Type B pancreatic cell (in vitro differentiated cells): ENCODE results near the gene LMLN. TPM values are rescaled to one million over a fixed set of nuclear protein-coding genes. Genes with fewer than 3 reads are reported as not detected.

Experiments
- DNase-seq: peaks from one replicate; pipeline ENCODE4 v3.0.0; 2021; ENCODE audit warnings: mixed read lengths; ENCODE audit not compliant: unreplicated experiment; ENCODE audit errors: extremely low spot score
- H3K27ac Mint-ChIP-seq: 2 replicates; pipeline ENCODE4 v1.8.0; 2021; ENCODE audit warnings: mild to moderate bottlenecking, mixed read lengths
- H3K27me3 Mint-ChIP-seq: 2 replicates; pipeline ENCODE4 v1.8.0; 2021; ENCODE audit warnings: mixed read lengths
- H3K36me3 Mint-ChIP-seq: 2 replicates; pipeline ENCODE4 v1.8.0; 2021; ENCODE audit warnings: mixed read lengths
- H3K4me1 Mint-ChIP-seq: one replicate; pipeline ENCODE4 v1.8.0; 2021; ENCODE audit warnings: mixed read lengths; ENCODE audit not compliant: unreplicated experiment
- H3K4me3 Mint-ChIP-seq: 2 replicates; pipeline ENCODE4 v1.8.0; 2021; ENCODE audit warnings: mild to moderate bottlenecking, mixed read lengths
- H3K9me3 Mint-ChIP-seq: 2 replicates; pipeline ENCODE4 v1.8.0; 2021; ENCODE audit warnings: mixed read lengths
- CTCF ChIP-seq: fragments of 200-600 bp; sonication (generic); conservative IDR thresholded peaks from 2 replicates; pipeline ENCODE4 v1.5.0; 2021; ENCODE audit warnings: antibody characterized with exemption, mild to moderate bottlenecking
- total RNA-seq: library from RNA; stranded (reverse); gene quantifications from 2 replicates; pipeline ENCODE4 v1.2.1, GENCODE V29; 2021; ENCODE audit warnings: low replicate concordance

LMLN gene
- total RNA-seq, 1 donor from 2014 or later: 10.0 TPM

- TF ChIP-seq CTCF: no peak
- Mint-ChIP-seq H3K27ac (no peak overlapping the region), H3K9me3 (no peaks in the 10 kb centered on the region), H3K36me3 (no peaks in the 10 kb centered on the region), H3K27me3 (no peaks in the 10 kb centered on the region), H3K4me1 (no peaks in the 10 kb centered on the region), H3K4me3 (no peak overlapping the region)
- DNase-seq: no peak
Observed at GRCh38 chr3:197936819-197937384, 23.1 kb upstream of the LMLN start.

- no peaks in the 10 kb centered on the region for H3K36me3 Mint-ChIP-seq
Observed at GRCh38 chr3:197940745-197941384, 19.2 kb upstream of the LMLN start.

GRCh38 chr3:197942956-197943556, 17.0 kb upstream of the LMLN start:
- no peaks in the 10 kb centered on the region for H3K9me3 Mint-ChIP-seq
- no peaks in the 10 kb centered on the region for H3K4me1 Mint-ChIP-seq
- no peak for DNase-seq
- TF ChIP-seq CTCF: peak; percentile 85
- no peaks in the 10 kb centered on the region for H3K36me3 Mint-ChIP-seq
- H3K4me3 Mint-ChIP-seq: no peak overlapping the region
- H3K27ac Mint-ChIP-seq: no peak overlapping the region
- no peaks in the 10 kb centered on the region for H3K27me3 Mint-ChIP-seq

More at GRCh38 chr3:197940745-197941384, 19.2 kb upstream of the LMLN start:
- no peak for TF ChIP-seq CTCF
- no peak for DNase-seq
- H3K9me3 Mint-ChIP-seq: no peaks in the 10 kb centered on the region
- H3K27me3 Mint-ChIP-seq: no peaks in the 10 kb centered on the region
- H3K27ac Mint-ChIP-seq: no peak overlapping the region
- H3K4me3 Mint-ChIP-seq: no peak overlapping the region
- no peaks in the 10 kb centered on the region for H3K4me1 Mint-ChIP-seq

- Mint-ChIP-seq H3K36me3 (peaks cover 24% of the 10 kb centered on the region), H3K27me3 (no peaks in the 10 kb centered on the region), H3K4me1 (peaks cover 18% of the 10 kb centered on the region), H3K9me3 (no peaks in the 10 kb centered on the region), H3K27ac (peak overlapping the region; percentile 99), H3K4me3 (peak overlapping the region; percentile 98)
- TF ChIP-seq CTCF: no peak
- no peak for DNase-seq
Observed at GRCh38 chr3:197949191-197949777, 10.7 kb upstream of the LMLN start.

GRCh38 chr3:197949778-197950676, 10.0 kb upstream of the LMLN start, which contains the start of gene RPL35A:
Gene RPL35A, plus strand, starts transcription at chr3:197950190. Its CDS starts 778 bp downstream, at chr3:197950968.
- Mint-ChIP-seq H3K4me3 (peak within 1 kb of the TSS; percentile 98), H3K36me3 (peaks cover 31% of the 10 kb centered on the region), H3K27ac (peak within 1 kb of the TSS; percentile 99), H3K4me1 (peaks cover 18% of the 10 kb centered on the region), H3K27me3 (no peaks in the 10 kb centered on the region), H3K9me3 (no peaks in the 10 kb centered on the region)
- no peak for TF ChIP-seq CTCF
- peak; percentile 83 for DNase-seq
